Coronary artery (tissue), 2 donors: Measurements from ENCODE around the gene ME3.

ENCODE experiments used
- DNase-seq: peaks from one replicate; pipeline ENCODE4 v3.0.0-alpha.2; 2017; ENCODE audit warnings: low spot score
- H3K27ac ChIP-seq, 2 donors: fragments of 200-600 bp; sonication (generic); one replicate each; pipeline ENCODE4 v1.5.1; 2016 to 2019
- H3K4me3 ChIP-seq: fragments of 200-600 bp; sonication (generic); 2 replicates; pipeline ENCODE4 v1.5.1; 2016; ENCODE audit warnings: mild to moderate bottlenecking, moderate library complexity
- CTCF ChIP-seq: fragments of 200-600 bp; sonication (generic); IDR thresholded peaks from one replicate; pipeline ENCODE4 v1.5.1; 2019; ENCODE audit warnings: antibody characterized with exemption

The ME3 gene

DNA sequence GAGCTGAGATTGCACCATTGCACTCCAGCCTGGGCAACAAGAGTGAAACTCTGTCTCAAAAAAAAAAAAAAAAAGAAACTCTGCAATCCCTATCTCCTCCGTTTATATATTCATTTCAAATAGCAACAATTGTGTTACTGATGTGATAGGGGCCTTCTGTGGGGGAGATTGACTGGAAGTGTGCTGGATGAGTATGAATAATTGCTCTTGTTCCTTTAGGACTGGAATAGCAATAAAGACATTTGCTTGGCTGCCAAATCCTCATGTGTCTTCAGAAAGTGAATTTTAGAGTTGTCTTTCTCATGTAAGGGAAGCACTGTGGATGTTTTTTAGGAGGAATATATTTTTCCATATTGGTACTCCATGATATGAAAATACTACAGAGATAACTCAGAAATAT lies 21.1 kb upstream of the ME3 start:
- Histone ChIP-seq H3K27ac (no peak overlapping the region), H3K4me3 (no peak overlapping the region)
- no peak for DNase-seq
- TF ChIP-seq CTCF = no peak

DNA sequence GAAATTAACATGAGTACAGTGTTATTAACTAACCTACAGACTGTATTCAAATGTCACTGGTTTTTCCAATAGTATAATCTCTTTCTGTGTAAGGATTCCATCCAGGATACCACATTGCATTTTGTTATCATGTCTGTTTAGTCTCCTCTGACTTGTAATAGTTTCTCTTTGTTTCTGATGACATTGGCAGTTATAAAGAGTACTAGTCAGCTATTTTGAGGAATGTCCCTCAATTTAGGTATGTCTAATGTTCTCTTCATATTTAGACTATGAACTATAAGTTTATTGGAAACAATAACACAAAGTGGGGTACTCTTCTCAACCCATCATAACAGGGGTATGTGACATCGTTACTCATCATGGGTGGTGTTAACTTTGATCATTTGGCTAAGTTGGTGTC lies 20.3 kb upstream of the ME3 start:
- no peak for DNase-seq
- Histone ChIP-seq H3K27ac (no peak overlapping the region), H3K4me3 (no peak overlapping the region)
- TF ChIP-seq CTCF = no peak

- TF ChIP-seq CTCF = no peak
- Histone ChIP-seq H3K27ac (no peak overlapping the region), H3K4me3 (no peak overlapping the region)
- no peak for DNase-seq
Measured at GRCh38 chr11:86692317-86692716, 19.9 kb upstream of the ME3 start.

DNA sequence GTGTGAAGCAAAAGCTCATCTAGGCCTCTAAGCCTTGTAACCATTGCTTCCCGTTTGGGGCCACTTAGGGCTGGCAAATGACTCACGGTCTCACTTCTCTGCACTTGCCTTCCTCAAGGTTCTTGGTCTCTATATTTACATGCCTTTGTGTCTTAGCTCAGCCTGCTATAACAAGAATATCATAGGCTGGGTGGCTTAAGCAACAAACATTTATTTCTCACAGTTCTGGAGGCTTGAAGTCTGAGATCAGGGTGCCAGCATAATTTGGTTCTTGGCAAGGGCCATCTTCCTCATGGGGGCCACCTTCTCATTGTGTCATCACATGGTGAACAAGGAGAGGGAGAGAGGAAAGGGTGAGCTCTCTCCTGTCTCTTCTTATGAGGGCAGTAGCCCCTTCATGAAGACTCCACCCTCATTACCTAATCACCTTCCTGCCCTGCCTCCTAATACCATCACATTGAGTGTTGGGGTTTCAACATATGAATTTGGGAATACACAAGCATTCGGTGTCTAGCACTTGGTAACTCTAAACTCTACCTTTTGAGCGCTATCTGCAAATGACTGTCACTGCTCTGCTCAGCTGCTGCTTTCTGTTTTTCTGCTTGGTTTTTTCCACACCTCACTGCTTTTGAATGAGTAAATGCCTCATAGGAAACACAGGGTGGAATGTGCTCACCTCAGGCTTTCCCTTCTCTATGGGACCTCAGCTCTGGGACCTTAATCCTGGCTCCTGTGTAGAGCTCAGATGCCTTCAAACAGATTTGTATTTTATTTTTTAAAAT lies 16.2 kb upstream of the ME3 start:
- Histone ChIP-seq H3K27ac (peak overlapping the region; percentile 70 to 80), H3K4me3 (no peak overlapping the region)
- DNase-seq = no peak
- TF ChIP-seq CTCF = no peak

DNA sequence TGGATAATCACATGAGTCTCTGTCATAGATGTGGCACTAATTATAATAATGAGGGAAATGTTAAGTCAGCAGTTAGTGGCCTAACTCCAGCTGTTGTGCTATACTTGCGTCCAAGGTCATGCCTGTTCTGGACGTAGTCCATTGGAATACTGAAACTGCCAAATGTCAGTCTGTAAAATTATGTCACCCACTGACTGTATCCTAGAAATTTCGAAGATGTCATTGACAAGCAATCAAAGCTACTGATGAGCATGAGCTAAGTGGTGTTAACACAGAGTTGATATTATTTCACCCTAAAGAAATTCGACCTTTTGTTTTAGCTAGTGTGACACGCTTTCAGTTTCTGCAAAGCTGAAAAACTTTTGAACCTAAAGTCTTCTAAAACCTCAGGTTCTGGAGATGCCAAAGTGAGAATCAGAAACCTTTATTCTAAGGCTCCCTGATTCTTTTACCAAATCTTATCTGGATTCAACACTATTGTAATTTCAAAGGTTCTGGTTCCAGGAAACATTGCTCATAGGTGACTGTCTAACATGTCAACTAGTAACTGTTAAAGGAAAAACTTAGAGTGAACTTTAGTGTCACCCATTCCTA lies 14.9 kb upstream of the ME3 start:
- TF ChIP-seq CTCF = no peak
- H3K4me3 ChIP-seq = no peak overlapping the region
- H3K27ac ChIP-seq = peak overlapping the region; percentile 24 to 51
- no peak for DNase-seq

- Histone ChIP-seq H3K27ac (no peak overlapping the region), H3K4me3 (no peak overlapping the region)
- no peak for DNase-seq
- TF ChIP-seq CTCF = no peak
Measured at GRCh38 chr11:86686531-86686930, 14.1 kb upstream of the ME3 start.

DNA sequence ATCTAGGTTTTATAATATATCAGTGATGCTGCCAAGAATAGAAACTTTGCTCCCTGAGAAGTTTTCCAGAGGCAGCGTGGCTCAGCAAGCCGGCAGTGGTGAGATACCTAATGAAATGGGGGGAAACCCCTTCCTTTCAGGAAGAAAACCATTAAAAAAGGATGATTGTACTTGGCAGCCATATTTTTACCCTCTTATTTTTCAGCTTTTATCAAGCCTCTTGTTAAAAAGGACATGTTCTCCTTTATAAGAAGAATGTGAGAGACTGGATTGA lies 9.0 kb upstream of the ME3 start:
- no peak for DNase-seq
- no peak overlapping the region for H3K4me3 ChIP-seq
- peak overlapping the region; percentile 76 to 79 for H3K27ac ChIP-seq
- no peak for TF ChIP-seq CTCF
